COR-L47 (cell line): ENCODE measurements around the gene DNAJB9.
"Not testable (repeated sequence)": the region's sequence is repeated elsewhere in the genome, so short reads cannot be mapped to it uniquely, and the experiment has no call there.

Experiments
- DNase-seq: peaks from one replicate; lab custom pipeline; 2025; lab: John Stamatoyannopoulos, UW

DNAJB9 gene

GRCh38 chr7:108569381-108570145 is at the start of gene DNAJB9, which contains the start of gene THAP5:
TSS of gene DNAJB9 (plus strand) at chr7:108569874. CDS start at chr7:108571727, 1,853 bp downstream.
TSS of gene THAP5 (minus strand) at chr7:108569706. CDS start at chr7:108569569, 137 bp downstream.
- DNase-seq: peak; percentile 100

DNA sequence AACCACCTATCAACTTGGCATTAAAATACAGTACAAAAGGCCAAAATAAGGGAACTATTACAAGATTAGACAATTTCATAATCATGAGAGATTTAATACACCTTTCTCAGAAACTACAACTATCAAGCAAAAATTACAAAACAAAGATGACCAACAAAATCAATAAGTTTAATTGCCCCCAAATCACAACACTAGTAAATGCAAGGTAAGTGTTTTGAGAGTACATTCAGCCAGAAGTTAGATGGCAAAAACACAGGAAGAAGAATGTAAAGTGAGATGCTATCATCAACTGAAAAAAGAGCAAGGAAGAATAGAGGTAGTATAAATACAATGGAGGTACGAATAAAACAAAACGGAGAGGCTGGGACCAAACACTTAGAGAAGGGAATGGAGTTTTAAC is 46.9 kb upstream of the DNAJB9 start:
- DNase-seq: no peak

- DNase-seq: no peak
These were observed 44.2 kb upstream of the DNAJB9 start for GRCh38 chr7:108525327-108525984.

DNA sequence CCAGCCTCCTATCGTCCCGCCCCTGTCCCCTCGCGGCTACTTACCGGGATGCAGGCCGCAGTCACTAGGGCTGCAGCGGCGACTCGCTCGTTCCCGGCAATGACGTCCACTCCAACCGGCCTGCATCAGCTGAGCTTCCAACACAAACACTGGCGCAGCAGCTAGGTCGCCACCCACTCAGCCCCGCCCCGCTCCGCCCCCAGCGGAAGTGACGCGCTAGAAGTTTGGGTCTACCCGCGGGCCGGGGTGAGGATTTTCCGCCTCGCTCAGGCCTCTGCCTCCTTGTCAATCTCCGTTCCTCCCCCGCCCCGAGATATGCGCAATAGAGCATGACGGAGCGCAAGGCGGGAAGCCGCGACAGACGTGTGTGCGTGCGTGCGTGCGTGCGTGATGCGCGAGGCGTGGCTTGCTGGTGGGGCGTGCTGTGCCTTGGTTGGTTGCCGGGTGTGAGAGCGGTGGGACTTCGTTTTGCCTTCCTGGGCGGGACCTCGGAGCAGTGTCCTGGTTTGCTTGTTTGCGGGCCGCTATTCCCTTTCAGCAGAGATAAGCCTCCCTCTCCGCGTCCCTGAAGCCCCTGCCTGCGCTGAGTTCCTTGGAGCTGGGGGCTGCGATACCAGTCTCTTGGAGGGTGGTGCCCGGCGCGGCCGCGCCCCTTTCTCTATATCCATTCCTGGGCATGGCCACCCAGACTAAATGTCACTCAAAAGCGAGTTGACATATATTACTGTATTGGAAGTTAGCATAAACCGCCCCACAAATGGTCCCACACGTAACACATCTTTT is 43.5 kb upstream of the DNAJB9 start, which contains the start of gene PNPLA8:
Gene PNPLA8 (minus strand): TSS at position 151 of the 783 bp plus-strand sequence. CDS start 10,644 bp downstream, outside the sequence.
- peak; percentile 99 for DNase-seq

- DNase-seq: no peak
These were observed 43.0 kb upstream of the DNAJB9 start for GRCh38 chr7:108526768-108527017.

- DNase-seq: no peak
These were observed 41.4 kb upstream of the DNAJB9 start for GRCh38 chr7:108528183-108528712.

- DNase-seq: no peak
These were observed 40.3 kb upstream of the DNAJB9 start for GRCh38 chr7:108529341-108529740.

GRCh38 chr7:108533712-108534111 is 36.0 kb upstream of the DNAJB9 start:
- DNase-seq: no peak

DNA sequence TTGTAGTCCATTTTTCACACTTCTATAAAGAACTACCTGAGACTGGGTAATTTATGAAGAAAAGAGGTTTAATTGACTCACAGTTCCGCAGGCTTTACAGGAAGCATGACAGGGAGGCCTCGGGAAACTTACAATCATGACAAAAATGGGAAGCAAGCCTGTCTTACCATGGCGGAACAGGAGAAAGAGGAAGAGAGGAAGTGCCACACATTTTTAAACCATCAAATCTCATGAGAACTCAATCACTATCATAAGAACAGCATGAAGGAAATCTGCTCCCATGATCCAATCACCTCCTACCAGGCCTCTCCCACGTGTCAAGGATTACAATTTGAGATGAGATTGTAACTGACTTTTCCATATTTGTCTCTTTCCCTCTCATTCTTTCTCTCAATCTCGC is 34.4 kb upstream of the DNAJB9 start:
- no peak for DNase-seq

- DNase-seq: no peak
These were observed 33.9 kb upstream of the DNAJB9 start for GRCh38 chr7:108535744-108536143.

DNA sequence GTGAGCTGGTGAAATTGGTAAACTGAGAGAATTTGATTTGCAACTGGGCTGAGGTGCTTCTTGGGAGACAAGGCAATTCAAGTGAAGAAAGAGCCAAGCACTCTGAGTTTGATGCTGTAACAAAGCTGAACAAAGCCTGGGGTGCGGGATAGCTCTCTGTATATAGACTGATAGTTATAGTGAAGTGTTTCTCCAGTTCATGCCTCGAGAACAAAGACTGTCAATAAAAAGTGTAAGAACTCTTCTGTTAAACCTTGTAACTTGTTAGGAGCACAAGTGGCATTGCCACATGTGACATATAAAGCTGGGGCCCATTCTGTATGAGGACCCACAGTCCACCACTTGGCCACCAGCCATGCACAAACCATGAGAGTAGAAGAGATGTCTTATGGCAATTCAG is 32.4 kb upstream of the DNAJB9 start:
- no peak for DNase-seq

DNA sequence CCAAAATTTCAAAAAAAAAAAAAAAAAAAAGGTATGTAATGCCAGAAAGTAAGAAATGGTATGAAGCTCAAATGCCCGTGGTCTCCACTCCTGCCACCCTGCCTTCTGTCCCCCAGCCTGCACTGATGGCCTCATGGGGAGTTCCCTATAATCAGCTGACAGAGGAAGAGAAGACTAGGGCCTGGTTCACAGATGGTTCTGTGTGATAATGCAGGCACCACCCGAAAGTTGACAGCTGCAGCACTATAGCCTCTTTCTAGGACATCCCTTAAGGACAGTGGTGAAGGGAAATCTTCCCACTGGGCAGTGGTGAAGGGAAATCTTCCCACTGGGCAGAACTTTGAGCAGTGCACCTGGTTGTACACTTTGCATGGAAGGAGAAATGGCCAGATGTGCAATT is 31.4 kb upstream of the DNAJB9 start:
- DNase-seq: not testable (repeated sequence)

DNA sequence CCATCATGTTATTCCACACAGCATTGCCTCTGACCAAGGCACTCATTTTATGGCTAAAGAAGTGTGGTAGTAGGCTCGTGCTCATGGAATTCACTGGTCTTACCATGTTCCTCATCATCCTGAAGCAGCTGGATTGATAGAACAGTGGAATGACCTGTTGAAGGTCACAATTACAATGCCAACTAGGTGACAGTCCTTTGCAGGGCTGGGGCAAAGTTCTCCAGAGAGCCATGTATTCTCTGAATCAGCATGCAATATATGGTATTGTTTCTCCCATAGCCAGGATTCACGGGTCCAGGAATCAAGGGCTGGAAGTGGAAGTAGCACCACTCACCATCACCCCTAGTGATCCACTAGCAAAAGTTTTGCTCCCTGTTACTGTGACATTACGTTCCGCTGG is 31.0 kb upstream of the DNAJB9 start:
- DNase-seq: not testable (repeated sequence)

- no peak for DNase-seq
These were observed 28.2 kb upstream of the DNAJB9 start for GRCh38 chr7:108541478-108541877.

GRCh38 chr7:108548141-108548896 is 21.4 kb upstream of the DNAJB9 start:
- DNase-seq: not testable (repeated sequence)

- DNase-seq: not testable (repeated sequence)
These were observed 13.0 kb upstream of the DNAJB9 start for GRCh38 chr7:108556665-108557064.

DNA sequence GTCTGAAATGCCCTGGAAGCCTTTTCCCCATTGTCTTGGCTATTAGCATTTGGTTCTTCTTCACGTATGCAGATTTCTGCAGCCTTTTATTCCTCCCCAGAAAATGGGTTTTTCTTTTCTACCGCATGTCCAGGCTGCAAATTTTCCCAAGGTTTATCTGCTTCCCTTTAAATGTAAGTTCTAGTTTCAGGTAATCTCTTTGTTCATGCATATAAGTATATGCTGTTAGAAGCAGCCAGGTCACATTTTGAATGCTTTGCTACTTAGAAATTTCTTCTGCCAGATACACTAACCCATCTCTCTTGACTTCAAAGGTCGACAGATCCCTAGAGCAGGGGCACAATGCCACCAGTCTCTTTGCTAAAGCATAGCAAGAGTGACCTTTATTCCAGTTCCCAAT is 12.5 kb upstream of the DNAJB9 start:
- no peak for DNase-seq

DNA sequence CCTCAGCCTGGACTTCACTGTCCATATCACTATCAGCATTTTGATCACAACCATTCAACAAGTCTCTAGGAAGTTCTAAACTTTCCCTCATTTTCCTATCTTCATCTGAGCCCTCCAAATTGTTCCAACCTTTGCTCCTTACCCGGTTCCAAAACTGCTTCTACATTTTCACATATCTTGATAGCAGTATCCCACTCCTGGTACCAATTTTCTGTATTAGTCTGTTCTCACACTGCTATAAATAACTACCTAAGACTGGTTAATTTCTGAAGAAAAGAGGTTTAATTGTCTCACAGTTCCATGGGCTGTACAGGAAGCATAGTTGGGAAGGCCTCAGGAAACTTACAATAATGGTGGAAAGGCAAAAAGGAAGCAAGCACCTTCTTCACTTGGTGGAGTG is 12.1 kb upstream of the DNAJB9 start:
- DNase-seq: no peak

DNA sequence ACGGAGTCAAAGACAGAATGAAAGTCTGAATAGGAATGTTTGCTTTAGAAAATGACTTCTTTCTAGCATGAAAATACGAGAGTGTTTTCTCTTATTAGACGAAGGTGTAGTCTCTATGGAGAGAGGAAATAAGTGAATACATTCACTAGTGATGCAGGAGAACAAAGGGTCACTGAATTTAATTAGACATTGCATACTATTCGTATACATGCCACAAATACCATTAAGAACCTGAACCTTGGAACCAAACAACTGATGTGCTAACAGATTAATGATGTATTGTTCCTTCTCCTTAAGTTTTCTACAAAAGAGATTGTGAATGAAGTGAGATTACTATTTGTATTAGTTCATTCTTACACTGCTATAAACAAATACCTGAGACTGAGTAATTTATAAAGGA is 10.4 kb upstream of the DNAJB9 start:
- no peak for DNase-seq

- no peak for DNase-seq
These were observed 8.5 kb upstream of the DNAJB9 start for GRCh38 chr7:108561047-108561619.

- DNase-seq: no peak
These were observed 3.7 kb upstream of the DNAJB9 start for GRCh38 chr7:108565987-108566386.
